Frontal cortex (tissue), 4 donors: ENCODE measurements around the gene CDCP1. TPM values are rescaled to one million over a fixed set of nuclear protein-coding genes. Genes with fewer than 3 reads are reported as not detected.

Experiments used
- DNase-seq, 2 donors: peaks; one replicate each; pipeline ENCODE4 v3.0.0; 2012; ENCODE audit warnings: low spot score in 2 of 2
- FAIRE-seq: peaks from 2 replicates; lab custom pipeline; 2012; peaks lifted over from hg19 to GRCh38; lab: Jason Lieb, UNC
- total RNA-seq: library from RNA; depleted of rRNA; stranded (reverse); fragments of >200 nt; gene quantifications from one replicate; pipeline ENCODE4 v1.2.3, GENCODE V29; 2014
- donor health status: control.
- donor health status: control.
- donor health status: control.

CDCP1 gene
- total RNA-seq, 1 donor from 2014 or later = 0.41 TPM

DNA sequence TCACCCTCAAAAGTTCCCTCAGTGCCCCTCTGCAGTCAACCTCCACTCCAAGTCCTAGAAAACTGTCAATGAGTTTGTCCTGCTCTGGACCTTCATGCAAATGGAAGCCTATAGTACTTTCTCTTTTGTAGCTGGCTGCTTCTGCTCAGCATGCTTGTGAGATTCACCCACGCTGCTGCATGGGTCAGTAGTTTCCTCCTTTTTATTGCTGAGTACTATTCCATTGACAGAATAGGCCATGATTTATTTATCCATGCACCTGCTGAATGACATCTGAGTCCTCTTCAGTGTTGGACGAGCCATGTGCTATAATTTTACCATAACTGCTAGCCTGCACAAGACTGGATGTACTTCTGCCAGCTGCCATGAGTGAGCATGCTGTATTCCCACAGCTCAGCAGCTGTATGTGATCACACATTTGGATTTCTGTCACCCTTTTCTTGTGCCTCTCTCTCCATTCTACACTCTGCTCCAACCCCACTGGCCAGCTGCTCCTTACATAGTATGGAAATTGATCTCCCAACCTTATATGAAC is 26.3 kb downstream of the CDCP1 start:
- FAIRE-seq (no peak), DNase-seq (no peak)

DNA sequence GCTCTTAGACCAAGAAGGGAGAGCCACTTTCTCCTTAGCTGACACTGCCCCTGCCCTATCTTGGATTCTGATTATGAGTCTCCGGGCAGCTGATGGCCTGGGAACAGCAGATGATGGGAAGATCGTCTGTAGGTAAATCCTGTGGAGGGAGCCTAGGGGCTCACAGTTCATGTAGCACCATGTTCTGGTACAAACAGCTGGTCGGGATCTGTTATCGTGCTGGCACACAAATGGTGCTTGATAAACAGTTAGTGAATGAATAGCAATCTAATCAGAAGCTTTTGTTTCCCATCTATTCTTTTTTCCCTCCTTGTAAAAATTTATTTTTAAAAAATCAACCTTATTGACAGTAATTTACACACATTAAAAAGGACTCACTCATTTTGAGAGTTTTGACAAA is 26.8 kb downstream of the CDCP1 start:
- no peak for FAIRE-seq
- no peak for DNase-seq

DNA sequence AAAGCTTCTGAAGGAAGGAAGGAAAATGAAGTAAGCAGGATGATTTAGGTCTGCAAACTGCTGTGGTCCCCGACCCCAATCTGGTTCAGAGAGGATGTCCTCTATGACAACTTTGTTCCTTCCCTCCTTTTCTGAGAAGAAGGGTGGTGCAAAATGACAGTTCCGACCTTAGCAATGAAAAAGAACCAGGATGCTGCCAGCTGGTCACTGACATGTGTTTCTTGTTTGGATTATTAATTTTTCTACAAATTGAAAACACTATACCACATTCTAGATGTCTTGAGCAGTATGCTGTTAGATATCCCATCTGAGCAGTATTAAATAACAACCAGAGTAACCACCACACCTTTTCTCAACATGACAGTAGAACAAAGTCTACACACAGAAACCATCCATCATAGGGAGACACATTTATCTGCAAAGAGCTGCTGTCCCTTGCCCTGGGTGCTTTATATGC is 27.5 kb downstream of the CDCP1 start:
- DNase-seq = no peak
- no peak for FAIRE-seq

DNA sequence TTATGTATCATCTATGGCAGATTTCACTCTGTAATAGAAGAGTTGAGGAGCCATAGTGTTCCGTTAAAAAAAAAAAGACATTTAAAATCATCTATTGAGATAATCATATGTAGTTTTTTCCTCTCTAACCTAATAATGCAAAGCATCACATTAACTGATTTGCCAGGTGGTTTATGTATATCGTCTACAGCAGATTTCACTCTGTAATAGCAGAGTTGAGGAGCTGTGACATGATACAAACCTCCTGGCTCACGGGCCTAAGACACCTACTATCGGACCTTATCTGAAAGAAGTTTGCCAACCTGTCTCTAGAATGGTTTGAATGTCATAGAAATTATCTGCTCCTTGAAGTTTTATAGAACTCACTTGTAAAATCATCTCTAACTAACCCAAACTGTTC is 29.8 kb downstream of the CDCP1 start:
- DNase-seq (no peak), FAIRE-seq (no peak)

DNA sequence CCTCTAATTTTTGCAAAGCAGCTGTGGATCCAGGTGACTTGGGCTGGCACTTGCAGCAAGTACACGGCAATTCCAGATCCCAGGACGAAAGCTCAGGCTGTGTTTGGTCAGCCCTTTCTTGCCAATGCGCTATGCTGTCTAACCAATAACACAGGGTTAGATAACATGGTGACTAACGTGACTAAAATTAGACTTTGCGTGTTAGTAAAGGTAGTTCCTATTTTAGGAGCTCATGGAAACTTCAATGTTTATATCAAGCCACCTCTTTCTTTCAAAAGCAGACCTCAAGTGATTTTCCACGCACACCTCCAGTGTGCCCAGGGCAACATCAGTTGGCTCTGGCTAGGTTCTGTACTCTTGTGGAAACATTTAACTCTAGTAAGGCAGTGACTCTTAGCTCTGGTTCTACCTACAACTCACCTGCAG is 32.5 kb downstream of the CDCP1 start:
- FAIRE-seq (no peak), DNase-seq (no peak)

DNA sequence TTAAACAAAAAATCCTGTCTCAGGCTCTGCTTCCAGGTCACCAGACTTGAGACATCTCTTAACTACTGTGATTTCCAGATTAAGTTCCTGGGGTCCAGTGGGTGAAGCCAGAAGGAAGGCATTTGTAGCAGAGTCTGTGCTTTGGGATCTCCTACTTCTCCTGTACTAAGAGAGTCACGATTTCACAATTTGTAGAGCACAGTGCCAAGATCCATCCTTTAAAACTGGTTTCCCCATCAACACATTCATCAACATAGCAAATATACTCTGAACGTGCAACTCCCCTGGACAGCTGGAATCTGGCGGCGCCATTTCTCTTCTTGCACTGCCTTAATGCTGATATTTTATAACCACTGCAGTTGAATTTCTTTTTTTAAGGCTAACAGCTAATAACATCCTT is 33.2 kb downstream of the CDCP1 start:
- no peak for FAIRE-seq
- DNase-seq = no peak

DNA sequence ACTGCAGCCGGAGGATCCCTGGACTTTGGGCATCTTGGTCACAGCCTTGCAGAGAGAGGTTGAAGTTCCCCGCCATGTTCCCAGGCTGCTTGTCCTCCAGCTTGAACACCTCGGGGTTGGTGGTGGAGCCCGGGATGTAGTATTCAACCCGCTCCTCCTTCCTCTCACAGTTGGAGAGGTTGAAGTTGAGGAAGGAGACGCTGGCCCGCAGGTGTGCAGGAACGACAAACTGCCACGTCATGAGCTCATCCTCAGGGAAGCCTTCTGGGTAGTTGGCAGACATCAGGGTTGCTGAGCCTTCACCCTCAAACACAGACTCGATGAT is 35.7 kb downstream of the CDCP1 start:
- FAIRE-seq = no peak

DNA sequence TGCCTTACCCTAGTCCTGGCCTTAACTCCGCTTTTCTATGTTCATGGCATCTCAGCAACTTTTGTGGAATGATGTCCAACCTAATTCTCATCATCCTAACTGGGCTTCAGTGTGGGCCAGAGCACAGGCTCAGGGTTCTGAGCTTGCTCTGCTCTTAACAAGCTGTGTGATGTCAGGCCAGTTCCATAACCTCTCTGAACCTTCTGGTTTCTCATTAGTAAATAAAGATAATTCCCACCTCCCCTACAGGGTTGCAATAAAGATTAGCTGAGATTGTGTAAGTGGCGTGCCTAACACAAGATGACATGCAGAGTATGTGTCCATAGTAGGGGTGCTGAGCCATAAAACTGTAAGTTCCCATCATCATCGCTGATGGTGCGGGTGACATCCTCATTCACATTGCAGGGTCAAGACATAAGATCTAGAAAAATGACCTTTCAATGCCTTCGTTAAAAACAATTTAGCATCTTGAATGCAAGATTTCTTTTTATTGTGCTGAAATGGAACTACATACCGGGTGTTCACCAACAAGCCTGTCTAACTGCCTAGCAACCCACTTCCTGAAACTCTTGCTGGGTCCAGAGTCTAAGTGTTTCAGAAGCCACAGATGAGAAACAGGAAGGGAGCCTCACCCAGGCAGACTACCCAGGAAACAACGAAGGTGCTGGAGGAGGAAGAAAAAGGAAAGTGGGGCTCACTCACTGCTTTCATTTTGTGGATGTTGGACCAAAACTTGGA is 36.2 kb downstream of the CDCP1 start:
- FAIRE-seq (no peak), DNase-seq (no peak)

More for the DNA sequence above, 35.7 kb downstream of the CDCP1 start:
- no peak for DNase-seq

DNA sequence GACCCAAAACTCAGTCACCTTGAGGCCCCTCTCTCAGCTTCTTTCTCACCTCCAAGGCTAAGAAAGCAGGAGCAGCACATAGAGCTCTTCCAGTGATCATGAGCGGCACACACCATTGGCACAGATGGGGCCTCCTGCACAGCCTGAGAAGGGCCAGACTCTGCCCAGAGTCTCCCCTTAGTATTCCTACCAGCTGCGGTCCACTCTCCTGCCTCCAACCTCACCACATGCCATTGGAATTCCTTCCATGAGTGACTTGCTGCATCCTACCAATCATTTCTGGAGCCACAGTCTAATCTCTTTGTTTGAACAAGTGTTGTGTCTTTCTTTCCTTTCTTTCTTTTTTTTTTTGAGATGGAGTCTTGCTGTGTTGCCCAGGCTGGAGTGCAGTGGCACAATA is 39.3 kb downstream of the CDCP1 start:
- DNase-seq (no peak), FAIRE-seq (no peak)

DNA sequence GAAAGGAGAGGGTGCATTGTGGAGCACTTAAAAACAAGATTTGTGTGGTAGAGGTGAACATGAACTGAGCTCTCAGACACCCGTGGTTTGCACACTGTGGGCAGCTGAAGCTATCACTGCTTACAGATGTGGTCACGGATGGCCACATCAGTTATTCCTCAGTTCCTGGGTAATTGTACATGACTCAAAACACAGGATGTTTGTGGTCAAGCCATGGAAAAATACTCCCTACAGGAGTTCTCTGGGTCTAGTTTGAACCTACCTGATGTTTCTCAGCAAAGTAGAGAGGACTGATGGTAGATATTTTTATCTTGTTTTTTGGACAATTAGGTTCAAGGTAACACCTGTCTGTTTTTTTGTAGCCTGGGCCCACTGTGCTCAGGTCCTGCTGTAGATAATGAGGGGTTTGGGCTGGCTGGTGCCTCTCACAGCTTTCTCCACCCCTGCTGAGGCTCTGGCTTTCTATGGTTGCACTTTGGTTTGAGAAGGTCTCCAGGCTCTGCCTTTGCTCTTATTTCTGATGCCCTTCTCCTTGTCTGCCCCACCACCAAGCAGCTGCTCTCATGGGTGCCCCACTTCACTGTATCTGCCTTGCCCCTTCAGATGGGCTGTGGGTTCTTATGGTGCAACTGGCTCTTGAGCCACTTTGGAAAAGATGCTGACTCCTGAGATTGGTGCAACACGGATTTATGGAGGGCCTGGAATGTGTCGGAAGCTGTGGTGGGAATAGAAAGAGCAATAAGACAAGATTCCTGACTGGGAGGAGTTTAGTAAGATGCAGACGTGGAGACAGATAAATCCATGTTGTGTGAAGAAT is 40.1 kb downstream of the CDCP1 start:
- no peak for DNase-seq
- no peak for FAIRE-seq

DNA sequence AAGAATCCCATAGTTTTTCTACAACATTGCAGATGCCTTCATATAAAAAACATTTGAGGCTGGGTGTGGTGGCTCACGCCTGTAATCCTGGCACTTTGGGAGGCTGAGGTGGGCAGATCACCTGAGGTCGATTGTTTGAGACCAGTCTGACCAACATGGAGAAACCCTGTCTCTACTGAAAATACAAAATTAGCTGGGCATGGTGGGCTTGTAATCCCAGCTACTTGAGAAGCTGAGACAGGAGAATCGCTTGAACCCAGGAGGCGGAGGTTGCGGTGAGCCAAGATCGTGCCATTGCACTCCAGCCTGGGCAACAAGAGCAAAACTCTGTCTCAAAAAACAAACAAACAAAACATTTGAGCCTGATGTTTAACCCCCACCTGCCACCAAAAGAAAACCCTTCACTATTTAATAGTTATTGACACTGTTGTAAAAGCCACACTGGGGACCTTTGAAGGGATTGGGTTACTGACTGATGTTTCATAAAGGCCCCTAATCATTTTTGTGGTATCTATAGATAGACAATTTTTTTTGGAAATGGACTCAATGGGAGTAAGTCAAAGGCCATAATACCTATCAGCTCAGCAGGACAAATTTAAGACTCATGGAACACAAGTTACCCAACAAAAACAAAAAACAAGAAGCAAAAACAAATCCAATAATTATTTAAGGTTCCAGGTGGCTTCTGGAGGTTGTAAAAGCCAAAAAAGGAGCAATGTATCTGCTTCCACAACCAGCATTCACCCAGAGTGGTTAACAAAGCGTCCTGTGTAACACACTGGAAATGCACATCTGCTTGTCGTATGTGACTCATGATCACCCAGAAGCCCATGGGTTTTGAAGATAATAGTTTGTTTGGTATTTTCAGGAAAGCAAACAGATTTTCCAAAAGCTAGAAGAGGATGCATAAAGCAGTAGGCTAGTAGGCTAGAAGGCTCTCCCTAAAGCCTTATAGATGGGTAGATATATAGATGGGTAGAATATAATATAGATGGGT is 41.2 kb downstream of the CDCP1 start:
- no peak for FAIRE-seq
- no peak for DNase-seq

DNA sequence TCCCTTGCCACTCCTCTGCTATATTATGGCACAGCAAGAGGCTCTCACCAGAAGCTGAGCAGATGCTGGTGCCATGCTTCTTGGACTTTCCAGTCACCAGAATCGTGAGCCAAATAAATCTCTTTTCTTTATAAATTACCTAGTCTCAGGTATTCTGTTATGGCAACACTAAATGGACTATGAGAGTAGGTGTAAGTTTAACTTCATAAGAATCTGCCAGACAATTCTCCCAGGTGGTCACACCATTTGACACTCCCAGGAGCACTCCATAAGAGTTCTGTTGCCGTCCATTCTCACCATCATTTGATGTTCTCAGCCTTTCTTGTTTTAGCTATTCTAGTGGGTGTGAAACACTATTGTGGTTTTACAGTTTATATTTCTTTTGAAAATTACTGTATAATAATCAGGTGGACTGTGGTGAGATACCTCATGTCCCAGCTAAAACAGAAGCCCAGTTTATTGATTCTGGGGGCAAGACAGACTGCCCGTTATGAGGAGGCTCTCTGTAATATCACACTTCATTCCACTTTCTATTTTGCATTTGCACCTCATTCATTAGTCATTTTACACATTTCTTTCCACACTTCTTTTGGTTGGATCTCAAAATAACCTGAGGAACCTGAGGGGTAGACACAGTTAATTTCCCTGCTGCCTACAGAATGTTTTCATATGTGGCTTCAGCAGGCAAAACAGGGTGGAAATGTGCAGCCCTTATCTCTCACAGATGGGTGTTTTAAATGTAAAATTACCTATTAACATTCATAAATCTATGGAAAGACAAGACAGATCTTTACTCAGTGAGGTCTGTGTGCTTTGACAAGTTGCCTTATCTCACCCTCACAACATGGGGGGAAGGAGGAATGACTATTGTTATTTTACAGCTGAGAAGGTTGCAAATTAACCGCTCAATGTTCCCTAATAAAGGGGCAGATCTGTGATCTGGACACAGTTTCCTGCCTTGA is 42.1 kb downstream of the CDCP1 start:
- DNase-seq (no peak), FAIRE-seq (no peak)

DNA sequence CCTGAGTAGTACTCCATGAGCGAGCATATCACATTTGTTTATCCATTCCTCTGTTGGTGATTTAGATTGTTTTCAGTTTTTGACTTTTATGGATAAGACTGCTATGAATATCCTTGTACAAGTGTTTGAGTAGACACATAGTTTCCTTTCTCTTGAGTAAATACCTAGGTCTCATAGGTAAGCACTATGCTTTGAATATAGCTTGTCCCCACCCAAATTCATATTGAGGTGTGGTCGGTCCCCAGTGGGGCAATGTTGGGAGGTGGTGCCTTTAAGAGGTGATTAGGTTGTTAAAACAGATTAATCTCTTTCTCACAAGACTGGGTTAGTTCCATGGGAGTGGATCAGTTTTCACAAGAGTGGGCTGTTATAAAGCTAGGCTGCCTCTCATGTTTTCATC is 42.8 kb downstream of the CDCP1 start:
- DNase-seq (no peak), FAIRE-seq (no peak)

DNA sequence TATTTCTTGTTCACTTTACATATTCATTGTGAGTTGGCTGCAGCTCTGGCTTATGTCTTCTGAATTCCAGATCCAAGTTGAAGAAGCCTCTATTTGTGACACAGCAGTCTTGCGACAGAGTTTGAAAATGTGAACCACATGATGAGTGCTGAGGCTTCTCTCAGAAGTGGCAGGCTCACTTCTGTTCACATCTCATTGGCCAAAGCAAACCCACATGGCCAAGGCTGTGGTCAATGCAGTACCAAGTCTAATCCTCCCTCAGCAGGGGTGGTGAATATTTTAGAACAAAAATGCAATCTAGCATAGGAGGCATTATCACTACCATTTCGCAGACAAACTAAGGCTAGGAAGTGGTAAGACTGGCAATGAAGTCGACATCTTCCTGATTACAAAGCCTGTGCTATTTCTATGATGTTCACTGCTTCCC is 45.2 kb downstream of the CDCP1 start:
- DNase-seq (no peak), FAIRE-seq (no peak)

DNA sequence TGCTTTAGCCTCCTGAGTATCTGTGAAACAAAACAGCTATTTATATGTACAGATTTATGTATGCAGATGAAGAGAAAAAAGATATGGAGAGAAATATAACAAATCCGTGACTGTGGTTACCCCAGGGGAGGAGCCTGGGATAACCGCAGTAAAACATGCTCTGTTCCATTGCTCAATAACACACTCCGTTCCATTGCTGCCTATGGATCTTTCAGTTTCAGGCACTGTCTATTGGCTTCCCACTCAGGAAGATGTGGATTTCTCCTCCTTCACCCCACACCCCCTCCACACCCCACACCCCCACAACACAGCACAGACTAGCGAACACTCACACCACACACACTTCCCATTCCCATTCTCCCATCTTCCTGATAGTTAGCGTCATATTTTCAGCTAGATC is 47.9 kb downstream of the CDCP1 start:
- DNase-seq (no peak), FAIRE-seq (no peak)

DNA sequence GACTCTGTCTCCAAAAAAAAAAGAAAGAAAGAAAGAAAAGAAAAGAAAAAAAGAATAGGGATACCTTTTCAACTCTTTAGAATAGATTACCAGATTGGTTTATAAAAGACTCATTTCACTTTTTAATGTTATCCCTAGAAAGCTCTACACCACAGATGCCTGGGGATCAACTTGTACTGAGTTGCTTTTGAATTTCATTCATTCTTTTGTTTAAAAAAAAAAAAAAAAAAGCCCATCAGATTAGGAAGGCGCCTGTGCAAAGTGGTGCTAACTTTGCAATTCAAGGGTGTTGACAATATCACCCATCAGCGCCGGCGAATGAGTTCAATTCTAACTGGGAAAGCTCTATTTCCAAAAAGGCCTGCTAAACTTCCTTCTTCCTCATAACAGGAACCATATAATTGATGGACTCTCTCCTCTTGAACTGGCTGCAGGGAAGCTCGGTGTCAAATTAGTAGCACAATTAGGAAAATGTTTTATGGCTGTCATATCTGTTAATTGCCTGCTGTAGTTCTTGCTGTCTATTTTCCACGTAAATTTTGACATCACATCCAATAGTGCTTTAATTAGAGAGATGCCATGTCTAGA is 48.8 kb downstream of the CDCP1 start:
- no peak for DNase-seq
- FAIRE-seq = no peak

DNA sequence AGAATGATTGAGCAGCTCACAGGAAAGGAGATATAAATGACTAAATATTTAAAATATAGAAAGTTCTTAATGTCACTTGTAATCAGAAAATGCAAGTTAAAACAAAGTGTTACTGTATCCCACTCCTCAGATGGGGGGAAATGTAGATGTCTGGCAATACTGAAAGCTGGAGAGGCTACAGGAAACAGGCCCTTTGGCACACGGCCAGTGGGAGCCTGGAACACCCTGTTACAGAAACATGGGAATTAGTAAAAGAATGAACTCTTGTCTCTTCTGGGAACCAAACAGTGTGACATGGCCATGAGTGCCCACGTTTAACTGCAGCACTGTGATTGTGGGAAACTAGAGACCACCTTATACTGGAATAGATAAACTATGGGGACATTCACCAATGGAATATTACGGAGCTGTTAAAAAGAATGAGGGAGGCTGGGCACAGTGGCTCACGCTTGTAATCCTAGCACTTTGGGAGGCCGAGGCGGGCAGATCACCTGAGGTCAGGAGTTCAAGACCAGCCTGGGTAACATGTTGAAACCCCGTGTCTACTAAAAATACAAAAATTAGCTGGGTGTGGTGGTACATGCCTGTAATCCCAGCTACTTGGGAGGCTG is 50.2 kb downstream of the CDCP1 start:
- no peak for DNase-seq
- FAIRE-seq = no peak

DNA sequence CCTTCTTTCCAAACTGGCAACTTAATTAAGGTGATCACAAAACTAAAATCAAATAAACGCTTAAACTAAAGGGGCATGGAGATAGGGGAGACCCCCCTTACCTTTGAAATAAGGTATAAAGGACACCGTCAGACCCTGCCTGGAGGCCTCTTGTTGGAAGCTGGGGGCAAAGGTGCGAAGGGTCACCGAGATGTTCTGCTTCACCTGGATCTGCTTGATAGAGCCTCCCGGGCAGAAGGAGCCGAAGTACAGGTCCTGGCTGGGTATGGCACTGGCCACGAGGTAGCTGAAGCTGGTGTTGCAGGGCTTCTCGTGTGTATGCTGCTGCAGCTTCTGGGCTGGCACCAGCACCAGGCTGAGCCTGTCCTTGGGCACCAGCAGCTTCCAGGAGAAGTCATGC is 53.0 kb downstream of the CDCP1 start:
- DNase-seq = no peak
- no peak for FAIRE-seq
